HepG2 (cell line): ENCODE measurements around the gene GSTA1.
"Not testable (repeated sequence)": the region's sequence is repeated elsewhere in the genome, so short reads cannot be mapped to it uniquely, and the experiment has no call there.

Experiments
- BRCA1 ChIP-seq: sonication (generic); formaldehyde crosslinking; IDR thresholded peaks from 2 replicates; pipeline ENCODE4 v1.4.0; 2020; ENCODE audit warnings: missing genetic modification reagents
- EZH2 ChIP-seq: conservative IDR thresholded peaks from 2 replicates; pipeline ENCODE4 v1.6.1; 2012; ENCODE audit warnings: mild to moderate bottlenecking, low read depth, low read length, moderate library complexity
- PATZ1 ChIP-seq: sonication (generic); formaldehyde crosslinking; IDR thresholded peaks from 2 replicates; pipeline ENCODE4 v1.4.0; 2020; ENCODE audit warnings: missing genetic modification reagents
- PBX3 ChIP-seq: sonication (generic); formaldehyde crosslinking; IDR thresholded peaks from 2 replicates; pipeline ENCODE4 v1.8.1; 2023; ENCODE audit warnings: missing genetic modification reagents, inconsistent platforms, borderline replicate concordance
- POLR2A ChIP-seq, 2 experiments: IDR thresholded peaks; 2 replicates each; pipeline ENCODE4 v1.6.1; 2011; ENCODE audit warnings: low read depth in 2 of 2, low read length in 2 of 2, mild to moderate bottlenecking in 1 of 2, moderate library complexity in 1 of 2; ENCODE audit not compliant: insufficient read depth in 1 of 2
- POLR2AphosphoS5 ChIP-seq: IDR thresholded peaks from 2 replicates; pipeline ENCODE4 v1.6.1; 2012; ENCODE audit warnings: low read depth, low read length
- SMARCC2 ChIP-seq: fragments of 450-650 bp; IDR thresholded peaks from 2 replicates; pipeline ENCODE4 v1.6.1; 2017; ENCODE audit warnings: antibody characterized with exemption, mild to moderate bottlenecking
- ZNF274 ChIP-seq: sonication (generic); formaldehyde crosslinking; IDR thresholded peaks from 2 replicates; pipeline ENCODE4 v1.5.1; 2020; ENCODE audit warnings: mild to moderate bottlenecking, missing genetic modification reagents
- TF ChIP-seq, protein P1 (sequence below): sonication (generic); formaldehyde crosslinking; IDR thresholded peaks from 2 replicates; pipeline ENCODE4 v1.9.0; 2021; ENCODE audit warnings: mild to moderate bottlenecking, missing genetic modification reagents

GRCh38 chr6:52763322-52763916, 40.2 kb downstream of the GSTA1 start, which contains the start of gene GSTA2:
- not testable (repeated sequence) for TF ChIP-seq PBX3; POLR2A (IDR thresholded peaks at IDR 0.05; ENCODE audit: insufficient read depth in 1 of 2, low read depth in 2 of 2, low read length in 2 of 2); EZH2; SMARCC2; POLR2AphosphoS5; BRCA1 (CRISPR knock-in tag); PATZ1 (CRISPR knock-in tag); ZNF274
- TF ChIP-seq, protein P1, sequence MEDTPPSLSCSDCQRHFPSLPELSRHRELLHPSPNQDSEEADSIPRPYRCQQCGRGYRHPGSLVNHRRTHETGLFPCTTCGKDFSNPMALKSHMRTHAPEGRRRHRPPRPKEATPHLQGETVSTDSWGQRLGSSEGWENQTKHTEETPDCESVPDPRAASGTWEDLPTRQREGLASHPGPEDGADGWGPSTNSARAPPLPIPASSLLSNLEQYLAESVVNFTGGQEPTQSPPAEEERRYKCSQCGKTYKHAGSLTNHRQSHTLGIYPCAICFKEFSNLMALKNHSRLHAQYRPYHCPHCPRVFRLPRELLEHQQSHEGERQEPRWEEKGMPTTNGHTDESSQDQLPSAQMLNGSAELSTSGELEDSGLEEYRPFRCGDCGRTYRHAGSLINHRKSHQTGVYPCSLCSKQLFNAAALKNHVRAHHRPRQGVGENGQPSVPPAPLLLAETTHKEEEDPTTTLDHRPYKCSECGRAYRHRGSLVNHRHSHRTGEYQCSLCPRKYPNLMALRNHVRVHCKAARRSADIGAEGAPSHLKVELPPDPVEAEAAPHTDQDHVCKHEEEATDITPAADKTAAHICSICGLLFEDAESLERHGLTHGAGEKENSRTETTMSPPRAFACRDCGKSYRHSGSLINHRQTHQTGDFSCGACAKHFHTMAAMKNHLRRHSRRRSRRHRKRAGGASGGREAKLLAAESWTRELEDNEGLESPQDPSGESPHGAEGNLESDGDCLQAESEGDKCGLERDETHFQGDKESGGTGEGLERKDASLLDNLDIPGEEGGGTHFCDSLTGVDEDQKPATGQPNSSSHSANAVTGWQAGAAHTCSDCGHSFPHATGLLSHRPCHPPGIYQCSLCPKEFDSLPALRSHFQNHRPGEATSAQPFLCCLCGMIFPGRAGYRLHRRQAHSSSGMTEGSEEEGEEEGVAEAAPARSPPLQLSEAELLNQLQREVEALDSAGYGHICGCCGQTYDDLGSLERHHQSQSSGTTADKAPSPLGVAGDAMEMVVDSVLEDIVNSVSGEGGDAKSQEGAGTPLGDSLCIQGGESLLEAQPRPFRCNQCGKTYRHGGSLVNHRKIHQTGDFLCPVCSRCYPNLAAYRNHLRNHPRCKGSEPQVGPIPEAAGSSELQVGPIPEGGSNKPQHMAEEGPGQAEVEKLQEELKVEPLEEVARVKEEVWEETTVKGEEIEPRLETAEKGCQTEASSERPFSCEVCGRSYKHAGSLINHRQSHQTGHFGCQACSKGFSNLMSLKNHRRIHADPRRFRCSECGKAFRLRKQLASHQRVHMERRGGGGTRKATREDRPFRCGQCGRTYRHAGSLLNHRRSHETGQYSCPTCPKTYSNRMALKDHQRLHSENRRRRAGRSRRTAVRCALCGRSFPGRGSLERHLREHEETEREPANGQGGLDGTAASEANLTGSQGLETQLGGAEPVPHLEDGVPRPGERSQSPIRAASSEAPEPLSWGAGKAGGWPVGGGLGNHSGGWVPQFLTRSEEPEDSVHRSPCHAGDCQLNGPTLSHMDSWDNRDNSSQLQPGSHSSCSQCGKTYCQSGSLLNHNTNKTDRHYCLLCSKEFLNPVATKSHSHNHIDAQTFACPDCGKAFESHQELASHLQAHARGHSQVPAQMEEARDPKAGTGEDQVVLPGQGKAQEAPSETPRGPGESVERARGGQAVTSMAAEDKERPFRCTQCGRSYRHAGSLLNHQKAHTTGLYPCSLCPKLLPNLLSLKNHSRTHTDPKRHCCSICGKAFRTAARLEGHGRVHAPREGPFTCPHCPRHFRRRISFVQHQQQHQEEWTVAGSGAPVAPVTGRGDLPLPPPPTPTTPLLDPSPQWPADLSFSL (CRISPR knock-in tag), result not testable (repeated sequence)
